WTC11 (cell line): ENCODE results near the gene COPZ2.

ENCODE experiments used
- ELF4 ChIP-seq: sonication (generic); formaldehyde crosslinking; IDR thresholded peaks from 2 replicates; pipeline ENCODE4 v1.8.1; 2022; ENCODE audit warnings: low read depth, mild to moderate bottlenecking, moderate library complexity, missing genetic modification reagents
- FOXP4 ChIP-seq: sonication (generic); formaldehyde crosslinking; IDR thresholded peaks from 2 replicates; pipeline ENCODE4 v1.8.0; 2022; ENCODE audit warnings: mild to moderate bottlenecking, missing genetic modification reagents
- PRDM15 ChIP-seq: sonication (generic); formaldehyde crosslinking; IDR thresholded peaks from 2 replicates; pipeline ENCODE4 v1.8.0; 2022; ENCODE audit warnings: missing genetic modification reagents
- TF ChIP-seq, protein P1 (sequence below): sonication (generic); formaldehyde crosslinking; IDR thresholded peaks from 2 replicates; pipeline ENCODE4 v1.8.1; 2022; ENCODE audit warnings: low read depth, missing genetic modification reagents, borderline replicate concordance

- TF ChIP-seq, protein P1, sequence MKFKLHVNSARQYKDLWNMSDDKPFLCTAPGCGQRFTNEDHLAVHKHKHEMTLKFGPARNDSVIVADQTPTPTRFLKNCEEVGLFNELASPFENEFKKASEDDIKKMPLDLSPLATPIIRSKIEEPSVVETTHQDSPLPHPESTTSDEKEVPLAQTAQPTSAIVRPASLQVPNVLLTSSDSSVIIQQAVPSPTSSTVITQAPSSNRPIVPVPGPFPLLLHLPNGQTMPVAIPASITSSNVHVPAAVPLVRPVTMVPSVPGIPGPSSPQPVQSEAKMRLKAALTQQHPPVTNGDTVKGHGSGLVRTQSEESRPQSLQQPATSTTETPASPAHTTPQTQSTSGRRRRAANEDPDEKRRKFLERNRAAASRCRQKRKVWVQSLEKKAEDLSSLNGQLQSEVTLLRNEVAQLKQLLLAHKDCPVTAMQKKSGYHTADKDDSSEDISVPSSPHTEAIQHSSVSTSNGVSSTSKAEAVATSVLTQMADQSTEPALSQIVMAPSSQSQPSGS (CRISPR knock-in tag): no peak
- TF ChIP-seq FOXP4 (no peak), PRDM15 (CRISPR knock-in tag) (no peak), ELF4 (CRISPR knock-in tag) (no peak)
These were observed 933 bp downstream of the COPZ2 start for GRCh38 chr17:48036693-48037035.
